OCI-LY1 (cell line): ENCODE measurements around the gene CCDC13.
A peak's percentile ranks its signal among the peaks of the same experiment; 100 is the strongest.

Experiments
- H2AFZ ChIP-seq: fragments of 200-600 bp; sonication (generic), shearing (Covaris generic); 2 replicates; pipeline ENCODE4 v1.6.0; 2014; ENCODE audit warnings: antibody characterized with exemption, mild to moderate bottlenecking, low read length
- H3F3A ChIP-seq: fragments of 200-600 bp; sonication (generic), shearing (Covaris generic); 2 replicates; pipeline ENCODE4 v1.6.0; 2014; ENCODE audit warnings: mild to moderate bottlenecking, antibody characterized with exemption, low read length, moderate library complexity; ENCODE audit not compliant: insufficient read depth
- H3K27ac ChIP-seq: fragments of 200-600 bp; sonication (generic); 2 replicates; pipeline ENCODE4 v1.5.1; 2014; ENCODE audit warnings: low read length, mixed run types, mild to moderate bottlenecking, low read depth; ENCODE audit not compliant: poor library complexity, severe bottlenecking
- H3K27me3 ChIP-seq: fragments of 200-600 bp; sonication (generic); 2 replicates; pipeline ENCODE4 v1.6.0; 2014; ENCODE audit warnings: antibody characterized with exemption, mild to moderate bottlenecking, low read length, moderate library complexity; ENCODE audit not compliant: insufficient read depth
- H3K36me3 ChIP-seq: fragments of 200-600 bp; sonication (generic); 2 replicates; pipeline ENCODE4 v1.6.1; 2014; ENCODE audit warnings: mild to moderate bottlenecking, antibody characterized with exemption, low read length, moderate library complexity, mixed read lengths; ENCODE audit not compliant: insufficient read depth
- H3K4me1 ChIP-seq: fragments of 200-600 bp; sonication (generic); 2 replicates; pipeline ENCODE4 v1.5.1; 2014; ENCODE audit warnings: mild to moderate bottlenecking, low read length, moderate library complexity; ENCODE audit not compliant: insufficient read depth, severe bottlenecking
- H3K4me2 ChIP-seq: fragments of 200-600 bp; sonication (generic), shearing (Covaris generic); 2 replicates; pipeline ENCODE4 v1.6.1; 2014; ENCODE audit warnings: low read length
- H3K4me3 ChIP-seq: fragments of 200-600 bp; sonication (generic); 2 replicates; pipeline ENCODE4 v1.5.1; 2014; ENCODE audit warnings: low read length, low read depth, mild to moderate bottlenecking, mixed read lengths; ENCODE audit not compliant: poor library complexity, severe bottlenecking
- H3K79me2 ChIP-seq: fragments of 200-600 bp; shearing (Covaris generic); 2 replicates; pipeline ENCODE4 v1.6.1; 2016; ENCODE audit warnings: mixed run types, low read length, mixed read lengths; ENCODE audit not compliant: insufficient read depth
- H3K9ac ChIP-seq: fragments of 200-600 bp; sonication (generic), shearing (Covaris generic); 2 replicates; pipeline ENCODE4 v1.6.1; 2014; ENCODE audit warnings: mild to moderate bottlenecking, low read length, mixed read lengths
- H3K9me2 ChIP-seq: fragments of 200-600 bp; sonication (generic), shearing (Covaris generic); 2 replicates; pipeline ENCODE4 v1.6.1; 2014; ENCODE audit warnings: low read depth, mild to moderate bottlenecking, low read length, mixed read lengths
- H3K9me3 ChIP-seq: fragments of 200-600 bp; shearing (Covaris generic); 2 replicates; pipeline ENCODE4 v1.6.1; 2014; ENCODE audit warnings: low read length, mixed read lengths
- H4K20me1 ChIP-seq: fragments of 200-600 bp; sonication (generic), shearing (Covaris generic); 2 replicates; pipeline ENCODE4 v1.6.0; 2016; ENCODE audit warnings: mild to moderate bottlenecking, low read length; ENCODE audit not compliant: insufficient read depth
- EZH2 ChIP-seq: fragments of 200-600 bp; sonication (generic), shearing (Covaris generic); IDR thresholded peaks from 2 replicates; pipeline ENCODE4 v1.8.0; 2017; ENCODE audit warnings: borderline replicate concordance, mixed run types, mild to moderate bottlenecking, antibody characterized with exemption, low read length, moderate library complexity, mixed read lengths
- TF ChIP-seq, protein P1 (sequence below): fragments of 200-600 bp; sonication (generic), shearing (Covaris generic); IDR thresholded peaks from 2 replicates; pipeline ENCODE4 v1.5.1; 2017; ENCODE audit warnings: mild to moderate bottlenecking, antibody characterized with exemption, low read length, moderate library complexity, mixed read lengths

The CCDC13 gene

GRCh38 chr3:42780892-42781700, 8.0 kb upstream of the CCDC13 start:
- Histone ChIP-seq H3K27me3 (no peaks in the 10 kb centered on the region), H3K27ac (no peak overlapping the region), H3K9ac (no peak overlapping the region), H3K36me3 (peaks cover 42% of the 10 kb centered on the region), H3K9me3 (no peaks in the 10 kb centered on the region), H3K4me2 (no peak overlapping the region), H3K9me2 (no peaks in the 10 kb centered on the region), H3K4me3 (no peak overlapping the region), H2AFZ (no peak overlapping the region), H3K79me2 (no peaks in the 10 kb centered on the region), H4K20me1 (no peaks in the 10 kb centered on the region), H3F3A (no peaks in the 10 kb centered on the region; the same call in 1 of the 2 replicates), H3K4me1 (no peaks in the 10 kb centered on the region)
- TF ChIP-seq EZH2, result no peak
- TF ChIP-seq, protein P1, sequence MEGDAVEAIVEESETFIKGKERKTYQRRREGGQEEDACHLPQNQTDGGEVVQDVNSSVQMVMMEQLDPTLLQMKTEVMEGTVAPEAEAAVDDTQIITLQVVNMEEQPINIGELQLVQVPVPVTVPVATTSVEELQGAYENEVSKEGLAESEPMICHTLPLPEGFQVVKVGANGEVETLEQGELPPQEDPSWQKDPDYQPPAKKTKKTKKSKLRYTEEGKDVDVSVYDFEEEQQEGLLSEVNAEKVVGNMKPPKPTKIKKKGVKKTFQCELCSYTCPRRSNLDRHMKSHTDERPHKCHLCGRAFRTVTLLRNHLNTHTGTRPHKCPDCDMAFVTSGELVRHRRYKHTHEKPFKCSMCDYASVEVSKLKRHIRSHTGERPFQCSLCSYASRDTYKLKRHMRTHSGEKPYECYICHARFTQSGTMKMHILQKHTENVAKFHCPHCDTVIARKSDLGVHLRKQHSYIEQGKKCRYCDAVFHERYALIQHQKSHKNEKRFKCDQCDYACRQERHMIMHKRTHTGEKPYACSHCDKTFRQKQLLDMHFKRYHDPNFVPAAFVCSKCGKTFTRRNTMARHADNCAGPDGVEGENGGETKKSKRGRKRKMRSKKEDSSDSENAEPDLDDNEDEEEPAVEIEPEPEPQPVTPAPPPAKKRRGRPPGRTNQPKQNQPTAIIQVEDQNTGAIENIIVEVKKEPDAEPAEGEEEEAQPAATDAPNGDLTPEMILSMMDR, result peak; percentile 73

- H3K36me3 ChIP-seq, result peaks cover 35% of the 10 kb centered on the region
Observed at GRCh38 chr3:42780398-42780797, 7.3 kb upstream of the CCDC13 start.

DNA sequence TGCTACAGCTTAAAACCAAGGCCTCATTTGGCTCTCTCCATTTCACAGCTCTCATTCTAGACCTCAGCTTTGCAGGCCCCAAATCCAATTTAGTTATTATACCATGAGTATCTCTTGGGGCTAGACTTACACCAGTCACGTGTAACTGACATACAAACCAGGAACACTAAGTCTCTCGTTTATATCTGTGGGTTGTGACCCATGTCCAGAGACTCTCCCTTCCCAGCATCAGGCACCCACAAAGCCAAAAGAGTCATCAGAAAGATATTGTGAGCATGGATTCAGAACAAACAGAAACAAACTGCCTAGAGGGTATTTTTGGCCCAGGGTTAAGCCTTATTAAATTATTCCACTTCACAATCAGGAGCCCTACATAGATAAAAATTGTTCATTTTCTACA, 5.6 kb upstream of the CCDC13 start:
- H2AFZ ChIP-seq, result no peak overlapping the region
- no peaks in the 10 kb centered on the region for H3K79me2 ChIP-seq
- no peak overlapping the region for H3K27ac ChIP-seq
- TF ChIP-seq EZH2, result no peak
- TF ChIP-seq, protein P1, result no peak
- no peak overlapping the region for H3K4me3 ChIP-seq
- H3K4me1 ChIP-seq, result peaks cover 2% of the 10 kb centered on the region
- no peaks in the 10 kb centered on the region for H3K27me3 ChIP-seq
- H3K9ac ChIP-seq, result no peak overlapping the region
- no peaks in the 10 kb centered on the region; the same call in 1 of the 2 replicates for H3F3A ChIP-seq
- H3K4me2 ChIP-seq, result no peak overlapping the region
- peaks cover 26% of the 10 kb centered on the region for H3K36me3 ChIP-seq
- H3K9me3 ChIP-seq, result no peaks in the 10 kb centered on the region
- no peaks in the 10 kb centered on the region for H3K9me2 ChIP-seq
- H4K20me1 ChIP-seq, result no peaks in the 10 kb centered on the region

More at GRCh38 chr3:42780398-42780797, 7.3 kb upstream of the CCDC13 start:
- TF ChIP-seq EZH2, result no peak
- TF ChIP-seq, protein P1, result no peak
- Histone ChIP-seq H3K9me3 (no peaks in the 10 kb centered on the region), H3K27me3 (no peaks in the 10 kb centered on the region), H3K4me1 (no peaks in the 10 kb centered on the region), H2AFZ (no peak overlapping the region), H3K9me2 (no peaks in the 10 kb centered on the region), H4K20me1 (no peaks in the 10 kb centered on the region), H3K9ac (no peak overlapping the region), H3K27ac (no peak overlapping the region), H3K4me3 (no peak overlapping the region), H3K4me2 (no peak overlapping the region), H3K79me2 (no peaks in the 10 kb centered on the region), H3F3A (no peaks in the 10 kb centered on the region; the same call in 1 of the 2 replicates)
